Kidney capillary endothelial cell (primary cell): ENCODE results near the gene FAHD2A.
"Not testable (repeated sequence)": the region's sequence is repeated elsewhere in the genome, so short reads cannot be mapped to it uniquely, and the experiment has no call there.

ENCODE experiments used
- DNase-seq: peaks from one replicate; pipeline ENCODE4 v3.0.0-alpha.2; 2018; ENCODE audit warnings: low spot score

The FAHD2A gene

DNA sequence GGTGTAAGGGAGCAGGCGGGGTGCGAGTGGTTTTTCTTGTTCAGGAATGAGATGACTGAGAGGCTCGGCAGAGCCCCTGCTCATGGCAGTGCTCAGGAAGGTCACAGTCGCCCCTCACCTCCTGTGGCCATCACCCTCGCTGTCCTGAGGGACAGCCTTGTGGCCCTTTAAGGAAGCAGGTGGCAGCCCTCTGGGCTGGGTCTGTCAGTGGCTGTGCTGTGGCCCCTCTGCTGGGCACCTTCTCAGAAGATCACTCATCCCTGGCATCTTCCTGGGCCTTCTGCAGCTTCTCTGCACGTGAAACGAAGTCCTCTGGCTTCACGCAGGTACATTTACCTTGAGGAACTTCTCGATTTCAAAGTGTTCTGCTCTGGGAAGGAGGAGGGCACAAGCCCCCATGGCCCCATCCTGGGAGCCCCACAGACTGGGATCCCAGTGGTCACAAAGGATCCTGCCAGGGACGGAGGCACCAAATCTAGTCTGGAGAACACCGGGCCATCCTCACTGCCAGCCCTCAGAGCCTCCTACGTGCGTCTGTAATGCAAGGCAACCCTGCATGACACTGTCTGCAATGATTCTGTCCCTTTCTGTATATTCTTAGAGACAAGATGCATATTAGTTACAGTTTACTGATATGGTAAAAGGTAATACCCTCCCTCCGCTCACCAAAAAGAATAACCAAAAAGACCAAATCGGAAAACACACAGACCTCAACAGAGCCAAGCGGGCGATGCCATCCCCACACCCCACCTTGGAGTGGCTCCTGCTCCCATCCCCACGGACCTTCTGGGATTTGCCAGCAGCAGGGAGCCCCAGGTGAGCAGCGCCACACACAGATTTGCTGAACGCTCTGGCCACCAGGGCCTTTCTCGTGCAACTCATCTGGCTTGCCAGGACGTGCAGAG lies 25.9 kb upstream of the FAHD2A start:
- DNase-seq: no peak

GRCh38 chr2:95377216-95378123 lies 25.0 kb upstream of the FAHD2A start:
- DNase-seq: no peak

DNA sequence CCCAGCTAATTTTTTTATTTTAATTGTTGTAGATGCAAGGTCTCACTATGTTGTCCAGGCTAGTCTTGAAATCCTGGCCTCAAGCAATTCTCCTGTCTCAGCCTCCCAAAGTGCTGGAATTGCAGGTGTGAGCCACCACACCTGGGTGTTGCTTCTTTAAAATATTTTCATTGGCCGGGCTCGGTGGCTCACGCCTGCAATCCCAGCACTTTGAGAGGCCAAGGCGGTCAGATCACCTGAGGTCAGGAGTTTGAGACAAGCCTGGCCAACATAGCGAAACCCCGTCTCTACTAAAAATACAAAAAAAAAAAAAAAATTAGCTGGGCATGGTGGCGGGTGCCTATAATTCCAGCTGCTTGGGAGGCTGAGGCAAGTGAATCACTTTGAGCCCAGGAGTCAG lies 24.2 kb upstream of the FAHD2A start:
- not testable (repeated sequence) for DNase-seq

GRCh38 chr2:95379371-95379831 lies 23.1 kb upstream of the FAHD2A start:
- DNase-seq: no peak

GRCh38 chr2:95380280-95380679 lies 22.2 kb upstream of the FAHD2A start:
- DNase-seq: no peak

DNA sequence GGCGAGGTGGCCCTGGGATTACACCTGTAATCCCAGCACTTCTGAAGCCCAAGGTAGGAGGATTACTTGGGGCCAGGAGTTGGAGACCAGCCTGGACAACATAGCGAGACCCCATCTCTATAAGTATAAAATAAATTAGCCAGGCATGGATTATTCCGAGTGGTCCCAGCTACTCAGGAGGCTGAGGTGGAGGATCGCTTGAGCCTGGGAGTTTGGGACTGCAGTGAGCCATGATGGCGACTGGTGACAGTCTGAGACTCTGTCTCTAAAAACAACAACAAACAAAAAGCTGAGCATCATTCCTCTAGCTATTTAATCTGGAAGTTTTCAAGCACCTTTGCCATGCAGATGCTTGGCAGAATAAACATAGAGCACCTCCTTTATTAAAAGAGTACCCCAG lies 21.8 kb upstream of the FAHD2A start:
- no peak for DNase-seq

DNA sequence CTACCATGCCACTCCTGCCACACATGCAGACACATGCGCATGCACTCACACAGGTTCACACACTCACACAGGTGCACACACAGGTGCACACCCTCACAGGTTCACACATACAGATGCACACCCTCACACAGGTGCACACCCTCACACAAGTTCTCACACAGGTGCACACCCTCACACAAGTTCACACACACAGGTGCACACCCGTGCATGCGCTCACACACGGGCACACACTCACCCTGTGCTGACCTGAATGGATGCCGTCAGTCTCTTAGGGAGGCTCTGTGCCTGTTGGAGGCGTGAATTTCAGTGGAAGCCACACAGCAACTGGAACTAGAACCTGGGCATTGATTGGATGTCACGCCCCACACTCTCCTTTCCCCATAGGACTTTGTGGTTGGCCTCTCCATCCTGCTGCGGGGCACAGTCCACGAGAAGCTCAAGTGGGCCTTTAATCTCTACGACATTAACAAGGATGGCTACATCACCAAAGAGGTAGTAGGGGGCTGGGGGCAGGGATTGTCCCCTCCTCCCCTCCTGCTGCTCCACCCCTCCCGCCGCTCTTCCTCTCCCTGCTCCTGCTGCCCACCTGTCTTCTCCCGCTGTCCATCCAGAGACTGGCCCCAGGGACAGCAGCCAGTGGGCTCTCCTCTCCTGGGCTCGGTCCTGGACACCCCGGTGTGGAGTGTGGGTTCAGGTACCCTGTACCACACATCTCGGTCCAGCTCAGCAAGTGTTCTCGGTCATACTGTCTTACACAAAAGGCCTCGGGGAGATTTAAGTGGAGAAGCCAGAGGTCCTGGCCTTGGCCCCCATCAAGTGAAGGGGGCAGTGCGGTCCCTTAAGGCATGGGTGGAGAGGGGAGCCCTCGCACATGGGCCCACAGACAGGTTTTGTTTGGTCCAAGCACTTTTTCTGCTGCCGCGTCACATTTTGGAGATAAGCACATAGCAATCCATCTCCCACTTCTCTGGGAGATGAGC lies 21.0 kb upstream of the FAHD2A start:
- no peak for DNase-seq

GRCh38 chr2:95382192-95382591 lies 20.3 kb upstream of the FAHD2A start:
- no peak for DNase-seq

DNA sequence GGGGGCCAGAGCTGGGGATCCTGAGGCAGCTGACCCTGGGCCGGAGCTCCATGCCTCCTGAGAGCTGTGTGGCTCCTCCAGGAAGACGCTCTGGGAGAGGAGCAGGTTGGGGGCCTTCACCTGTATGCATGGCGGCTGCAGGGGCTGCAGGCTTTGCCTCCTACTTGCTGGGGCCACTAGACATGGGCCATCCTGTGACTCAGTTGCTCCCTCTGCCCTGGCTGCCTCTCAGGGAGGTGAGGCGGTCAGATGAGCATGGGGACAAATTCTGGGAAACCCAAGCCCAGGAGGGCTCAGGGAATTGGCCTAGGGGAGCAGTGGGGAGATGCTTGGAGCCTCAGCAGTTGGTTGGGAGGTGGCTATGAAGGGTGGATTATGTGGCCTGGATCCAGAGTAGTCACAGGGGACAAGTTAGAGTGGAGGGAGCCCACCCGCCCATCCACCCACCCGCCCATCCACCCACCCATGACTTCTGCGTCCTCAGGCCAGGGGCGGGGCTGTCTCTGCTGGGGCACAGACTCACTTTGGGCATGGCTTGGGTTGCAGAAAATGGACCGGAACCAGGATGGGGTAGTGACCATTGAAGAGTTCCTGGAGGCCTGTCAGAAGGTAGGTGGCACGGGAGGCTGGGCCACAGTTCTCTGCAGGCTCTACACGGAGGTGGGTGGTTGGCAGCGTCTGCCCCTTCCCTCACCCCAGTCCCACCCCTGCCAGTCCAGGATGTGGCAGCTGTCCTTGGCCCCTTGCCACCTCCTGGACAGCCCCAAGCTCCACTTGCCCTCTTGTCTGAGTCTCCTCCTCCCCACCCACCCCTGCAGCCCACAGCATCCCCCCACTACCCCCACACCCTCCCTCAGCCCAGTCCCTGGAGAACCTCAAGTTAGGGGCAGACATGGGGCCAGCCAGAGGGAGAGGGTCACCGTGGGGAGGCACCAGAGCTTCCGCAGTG lies 19.5 kb upstream of the FAHD2A start:
- no peak for DNase-seq

DNA sequence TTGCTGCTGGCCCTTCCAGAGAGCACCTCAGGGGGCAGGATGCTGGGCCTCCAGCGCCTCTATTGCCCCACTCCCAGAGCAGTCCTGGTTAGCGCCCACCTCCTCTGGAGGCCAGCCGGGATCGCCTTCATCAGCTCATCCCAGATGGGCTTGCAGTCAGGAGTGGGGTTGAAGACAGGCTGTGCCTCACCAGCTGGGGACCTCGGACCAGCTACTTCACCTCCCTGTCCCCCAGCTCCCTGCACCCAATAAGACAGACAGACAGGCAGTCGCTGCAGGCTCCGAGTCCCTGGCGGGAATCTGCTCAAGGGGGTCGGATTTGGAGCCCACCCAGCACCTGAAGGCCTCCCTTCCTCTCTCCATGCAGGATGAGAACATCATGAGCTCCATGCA lies 18.9 kb upstream of the FAHD2A start:
- DNase-seq: no peak

DNA sequence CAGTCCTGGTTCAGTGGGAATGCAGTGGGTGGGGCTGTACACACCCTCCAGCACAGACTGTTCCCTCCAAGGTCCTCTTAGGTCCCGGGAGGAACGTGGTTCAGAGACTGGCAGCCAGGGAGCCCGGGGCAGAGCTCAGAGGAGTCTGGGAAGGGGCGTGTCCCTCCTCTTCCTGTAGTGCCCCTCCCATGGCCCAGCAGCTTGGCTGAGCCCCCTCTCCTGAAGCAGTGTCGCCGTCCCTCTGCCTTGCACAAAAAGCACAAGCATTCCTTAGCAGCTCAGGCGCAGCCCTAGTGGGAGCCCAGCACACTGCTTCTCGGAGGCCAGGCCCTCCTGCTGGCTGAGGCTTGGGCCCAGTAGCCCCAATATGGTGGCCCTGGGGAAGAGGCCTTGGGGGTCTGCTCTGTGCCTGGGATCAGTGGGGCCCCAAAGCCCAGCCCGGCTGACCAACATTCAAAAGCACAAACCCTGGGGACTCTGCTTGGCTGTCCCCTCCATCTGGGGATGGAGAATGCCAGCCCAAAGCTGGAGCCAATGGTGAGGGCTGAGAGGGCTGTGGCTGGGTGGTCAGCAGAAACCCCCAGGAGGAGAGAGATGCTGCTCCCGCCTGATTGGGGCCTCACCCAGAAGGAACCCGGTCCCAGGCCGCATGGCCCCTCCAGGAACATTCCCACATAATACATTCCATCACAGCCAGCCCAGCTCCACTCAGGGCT lies 17.5 kb upstream of the FAHD2A start:
- no peak for DNase-seq

- DNase-seq: no peak
Observed at GRCh38 chr2:95385570-95385984, 16.9 kb upstream of the FAHD2A start.

DNA sequence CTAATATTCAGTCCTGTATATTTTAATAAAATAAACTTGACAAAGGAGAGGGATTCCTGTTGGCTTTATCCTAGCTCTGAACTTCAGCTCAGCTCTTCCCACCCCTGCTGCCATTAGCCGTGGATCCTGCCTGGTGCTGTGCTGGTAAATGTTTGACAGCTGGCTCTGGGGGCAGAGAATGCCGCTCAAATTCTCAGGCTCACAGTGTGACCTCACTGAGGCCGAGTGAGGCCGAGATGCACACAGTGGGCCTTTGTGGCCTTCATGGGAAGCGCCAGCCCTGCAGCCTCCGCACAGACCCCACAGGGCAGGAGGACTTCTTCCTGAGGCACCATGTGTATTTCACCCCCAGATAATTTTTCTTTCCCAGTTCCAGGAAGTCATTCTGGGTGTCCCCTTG lies 16.5 kb upstream of the FAHD2A start:
- DNase-seq: no peak

- DNase-seq: no peak
Observed at GRCh38 chr2:95387358-95387757, 15.2 kb upstream of the FAHD2A start.

DNA sequence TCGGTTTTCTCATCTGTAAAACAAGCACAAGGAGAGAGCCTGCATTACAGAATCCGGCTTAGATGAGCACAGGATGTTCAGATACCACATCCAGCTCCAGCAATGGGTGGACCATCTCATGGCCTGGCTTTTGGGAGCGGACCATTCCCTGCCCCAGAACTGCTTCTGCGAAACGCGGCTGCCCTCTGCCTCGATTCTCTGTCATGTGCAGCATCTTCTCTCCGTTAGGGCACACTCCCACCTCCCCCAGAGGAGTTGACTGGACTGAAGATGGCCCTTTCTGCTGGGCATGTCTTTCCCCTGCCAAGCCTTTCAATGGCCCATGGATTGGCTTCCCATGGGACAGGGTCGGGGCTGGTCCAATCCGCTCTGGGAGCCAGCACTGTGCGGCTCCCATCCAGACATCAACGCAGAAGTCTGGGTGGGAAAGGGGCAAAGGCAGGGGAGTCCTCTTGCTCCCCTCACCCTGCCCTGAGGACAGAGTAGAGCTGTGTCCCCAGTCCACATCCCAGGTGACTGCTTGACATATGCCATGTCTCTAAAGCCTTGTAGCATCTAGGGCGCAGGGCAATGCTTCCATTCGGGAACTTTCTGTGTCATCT lies 14.3 kb upstream of the FAHD2A start:
- DNase-seq: no peak

GRCh38 chr2:95388856-95389244 lies 13.7 kb upstream of the FAHD2A start:
- DNase-seq: no peak

GRCh38 chr2:95389245-95390119 lies 13.0 kb upstream of the FAHD2A start:
- peak; percentile 49 for DNase-seq

GRCh38 chr2:95390272-95390880 lies 12.1 kb upstream of the FAHD2A start:
- no peak for DNase-seq
